H9 (cell line): ENCODE data around the gene PRR20G. TPM values are rescaled to one million over a fixed set of nuclear protein-coding genes. Genes with fewer than 3 reads are reported as not detected.

Source experiments
- DNase-seq: peaks from one replicate; pipeline ENCODE4 v3.0.0-alpha.2; 2017
- H2AFZ ChIP-seq: one replicate; pipeline ENCODE4 v1.6.1; 2013; ENCODE audit warnings: mild to moderate bottlenecking, low read length, control low read depth, moderate library complexity
- H2AK5ac ChIP-seq: 2 replicates; pipeline ENCODE4 v1.6.1; 2013; ENCODE audit warnings: low read length, control low read depth, mixed read lengths; ENCODE audit not compliant: insufficient read length
- H2BK120ac ChIP-seq: one replicate; pipeline ENCODE4 v1.6.1; 2013; ENCODE audit warnings: low read depth, mild to moderate bottlenecking, low read length, control low read depth, inconsistent platforms; ENCODE audit not compliant: poor library complexity, severe bottlenecking
- H2BK12ac ChIP-seq: 2 replicates; pipeline ENCODE4 v1.6.1; 2013; ENCODE audit warnings: low read length, control low read depth, mixed read lengths, low read depth; ENCODE audit not compliant: insufficient read length
- H2BK15ac ChIP-seq: 2 replicates; pipeline ENCODE4 v1.6.1; 2013; ENCODE audit warnings: low read depth, low read length, control low read depth
- H2BK20ac ChIP-seq: one replicate; pipeline ENCODE4 v1.6.1; 2013; ENCODE audit warnings: low read depth, mild to moderate bottlenecking, low read length, control low read depth, inconsistent platforms; ENCODE audit not compliant: poor library complexity, severe bottlenecking
- H2BK5ac ChIP-seq: 2 replicates; pipeline ENCODE4 v1.6.1; 2013; ENCODE audit warnings: low read length, control low read depth, mixed read lengths; ENCODE audit not compliant: insufficient read length
- H3K14ac ChIP-seq: 2 replicates; pipeline ENCODE4 v1.6.1; 2013; ENCODE audit warnings: low read length, control low read depth; ENCODE audit not compliant: insufficient read depth
- H3K18ac ChIP-seq: 2 replicates; pipeline ENCODE4 v1.6.1; 2013; ENCODE audit warnings: low read depth, mild to moderate bottlenecking, mixed read lengths, low read length, control low read depth; ENCODE audit not compliant: insufficient read length
- H3K23ac ChIP-seq: 2 replicates; pipeline ENCODE4 v1.6.1; 2013; ENCODE audit warnings: low read length, control low read depth, mixed read lengths, low read depth; ENCODE audit not compliant: insufficient read length
- H3K23me2 ChIP-seq: 2 replicates; pipeline ENCODE4 v1.6.1; 2013; ENCODE audit warnings: low read depth, mild to moderate bottlenecking, mixed read lengths, low read length, control low read depth; ENCODE audit not compliant: insufficient read length, poor library complexity, severe bottlenecking
- H3K27ac ChIP-seq: 2 replicates; pipeline ENCODE4 v1.5.1; 2013; ENCODE audit warnings: low read length, control low read depth, mixed read lengths, low read depth; ENCODE audit not compliant: insufficient read length
- H3K27me3 ChIP-seq: 2 replicates; pipeline ENCODE4 v1.6.1; 2013; ENCODE audit warnings: low read length, control low read depth, inconsistent platforms; ENCODE audit not compliant: insufficient read depth
- H3K4ac ChIP-seq: 2 replicates; pipeline ENCODE4 v1.6.1; 2013; ENCODE audit warnings: low read depth, mild to moderate bottlenecking, control low read depth, inconsistent platforms, low read length, moderate library complexity
- H3K4me1 ChIP-seq: 2 replicates; pipeline ENCODE4 v1.6.1; 2013; ENCODE audit warnings: low read length, control low read depth, inconsistent platforms; ENCODE audit not compliant: insufficient read depth
- H3K4me2 ChIP-seq: 2 replicates; pipeline ENCODE4 v1.6.1; 2013; ENCODE audit warnings: low read length, control low read depth, mixed read lengths; ENCODE audit not compliant: insufficient read length, insufficient read depth
- H3K56ac ChIP-seq: 2 replicates; pipeline ENCODE4 v1.6.1; 2013; ENCODE audit warnings: low read depth, mild to moderate bottlenecking, mixed read lengths, low read length, control low read depth; ENCODE audit not compliant: insufficient read length
- H3K79me1 ChIP-seq: 2 replicates; pipeline ENCODE4 v1.6.1; 2013; ENCODE audit warnings: low read depth, mild to moderate bottlenecking, moderate library complexity, low read length, control low read depth, inconsistent platforms; ENCODE audit not compliant: insufficient read depth, poor library complexity, severe bottlenecking
- H3K79me2 ChIP-seq: 2 replicates; pipeline ENCODE4 v1.6.1; 2013; ENCODE audit warnings: low read length, control low read depth, inconsistent platforms; ENCODE audit not compliant: insufficient read depth
- H3K9ac ChIP-seq: 2 replicates; pipeline ENCODE4 v1.6.1; 2013; ENCODE audit warnings: low read length, control low read depth, mixed read lengths; ENCODE audit not compliant: insufficient read length; ENCODE audit errors: extremely low read depth
- H3K9me3 ChIP-seq: one replicate; pipeline ENCODE4 v1.6.1; 2013; ENCODE audit warnings: low read depth, low read length, inconsistent platforms; ENCODE audit not compliant: control insufficient read depth
- H3T11ph ChIP-seq: one replicate; pipeline ENCODE4 v1.6.1; 2013; ENCODE audit warnings: mild to moderate bottlenecking, low read length, control low read depth, inconsistent platforms
- H4K20me1 ChIP-seq: one replicate; pipeline ENCODE4 v1.6.1; 2013; ENCODE audit not compliant: control insufficient read depth, insufficient read length, insufficient read depth
- H4K5ac ChIP-seq: 2 replicates; pipeline ENCODE4 v1.6.1; 2013; ENCODE audit warnings: low read depth, mild to moderate bottlenecking, mixed read lengths, low read length, control low read depth; ENCODE audit not compliant: insufficient read length
- H4K8ac ChIP-seq: replicated peaks from 2 replicates; pipeline ENCODE4 v1.6.1; 2013; ENCODE audit warnings: low read length, control low read depth, mixed read lengths, low read depth; ENCODE audit not compliant: insufficient read length
- H4K91ac ChIP-seq: 2 replicates; pipeline ENCODE4 v1.6.1; 2013; ENCODE audit warnings: low read depth, mild to moderate bottlenecking, moderate library complexity, mixed read lengths, low read length, control low read depth; ENCODE audit not compliant: insufficient read length
- H3K27ac Mint-ChIP-seq, 3 experiments: 2 replicates in 2 of 3; 3 replicates in 1 of 3; pipeline ENCODE4 v1.8.0; 2020 to 2021; ENCODE audit warnings: mixed read lengths in 3 of 3, mild to moderate bottlenecking in 1 of 3, moderate library complexity in 1 of 3
- H3K27me3 Mint-ChIP-seq: 2 replicates; pipeline ENCODE4 v1.8.0; 2021; ENCODE audit warnings: low read depth, mild to moderate bottlenecking, moderate library complexity, mixed read lengths
- H3K36me3 Mint-ChIP-seq, 3 experiments: 2 replicates in 2 of 3; 3 replicates in 1 of 3; pipeline ENCODE4 v1.8.0; 2020 to 2021; ENCODE audit warnings: low read depth in 3 of 3, mixed read lengths in 3 of 3; ENCODE audit not compliant: insufficient read depth in 1 of 3
- H3K4me1 Mint-ChIP-seq, 2 experiments: 2 replicates each; pipeline ENCODE4 v1.8.0; 2020; ENCODE audit warnings: mixed read lengths in 2 of 2
- H3K4me3 Mint-ChIP-seq, 2 experiments: 2 replicates in 1 of 2; 3 replicates in 1 of 2; pipeline ENCODE4 v1.8.0; 2020 to 2021; ENCODE audit warnings: mild to moderate bottlenecking in 2 of 2, mixed read lengths in 2 of 2, moderate library complexity in 1 of 2
- H3K9me3 Mint-ChIP-seq, 2 experiments: 2 replicates in 1 of 2; 3 replicates in 1 of 2; pipeline ENCODE4 v1.8.0; 2020; ENCODE audit warnings: mild to moderate bottlenecking in 2 of 2, mixed read lengths in 2 of 2, moderate library complexity in 1 of 2
- WGBS: extraction: QIAGEN DNeasy Blood & Tissue Kit; methylation state at CpG from one replicate; pipeline ENCODE4 v1.1.7; 2013; ENCODE audit warnings: missing lambda C conversion rate, low lambda C conversion rate, mixed read lengths; ENCODE audit not compliant: insufficient read length; ENCODE audit errors: extremely low coverage; 5-methylcytosine and 5-hydroxymethylcytosine counted together
- total RNA-seq: library from RNA; stranded (reverse); gene quantifications from 2 replicates; pipeline ENCODE4 v1.2.1, GENCODE V29; 2021
- TF ChIP-seq, protein P1 (sequence below): fragments of 200-600 bp; sonication (generic); conservative IDR thresholded peaks from 3 replicates; pipeline ENCODE4 v1.8.0; 2021; ENCODE audit warnings: antibody characterized with exemption, mild to moderate bottlenecking

Gene PRR20G
- total RNA-seq, 1 experiment from 2014 or later = 0.35 TPM

- Histone ChIP-seq H2BK12ac (no peak overlapping the region), H3K4me1 (no peaks in the 10 kb centered on the region), H3T11ph (no peak overlapping the region), H3K27me3 (no peaks in the 10 kb centered on the region), H3K9me3 (no peaks in the 10 kb centered on the region), H4K8ac (no peak overlapping the region), H3K4ac (no peak overlapping the region), H4K5ac (no peak overlapping the region), H3K9ac (no peak overlapping the region), H2BK15ac (no peak overlapping the region), H3K27ac (no peak overlapping the region), H4K91ac (no peak overlapping the region), H3K23me2 (no peaks in the 10 kb centered on the region), H2BK5ac (no peak overlapping the region), H3K79me2 (no peaks in the 10 kb centered on the region), H2AK5ac (no peak overlapping the region), H4K20me1 (no peaks in the 10 kb centered on the region), H3K56ac (no peak overlapping the region), H2BK120ac (no peak overlapping the region), H3K79me1 (no peaks in the 10 kb centered on the region), H3K4me2 (no peak overlapping the region), H3K18ac (no peak overlapping the region), H3K14ac (no peak overlapping the region), H3K23ac (no peak overlapping the region), H2BK20ac (no peak overlapping the region), H2AFZ (no peak overlapping the region)
- Mint-ChIP-seq H3K36me3 (peaks cover 0 to 3% (median 0%) of the 10 kb centered on the region in 3 experiments; a peak in 2 of 7 replicates), H3K4me1 (no peaks in the 10 kb centered on the region), H3K4me3 (no peak overlapping the region), H3K27ac (no peak overlapping the region), H3K27me3 (peaks cover 37% of the 10 kb centered on the region), H3K9me3 (peaks cover 28 to 33% of the 10 kb centered on the region in 2 experiments)
- TF ChIP-seq, protein P1, sequence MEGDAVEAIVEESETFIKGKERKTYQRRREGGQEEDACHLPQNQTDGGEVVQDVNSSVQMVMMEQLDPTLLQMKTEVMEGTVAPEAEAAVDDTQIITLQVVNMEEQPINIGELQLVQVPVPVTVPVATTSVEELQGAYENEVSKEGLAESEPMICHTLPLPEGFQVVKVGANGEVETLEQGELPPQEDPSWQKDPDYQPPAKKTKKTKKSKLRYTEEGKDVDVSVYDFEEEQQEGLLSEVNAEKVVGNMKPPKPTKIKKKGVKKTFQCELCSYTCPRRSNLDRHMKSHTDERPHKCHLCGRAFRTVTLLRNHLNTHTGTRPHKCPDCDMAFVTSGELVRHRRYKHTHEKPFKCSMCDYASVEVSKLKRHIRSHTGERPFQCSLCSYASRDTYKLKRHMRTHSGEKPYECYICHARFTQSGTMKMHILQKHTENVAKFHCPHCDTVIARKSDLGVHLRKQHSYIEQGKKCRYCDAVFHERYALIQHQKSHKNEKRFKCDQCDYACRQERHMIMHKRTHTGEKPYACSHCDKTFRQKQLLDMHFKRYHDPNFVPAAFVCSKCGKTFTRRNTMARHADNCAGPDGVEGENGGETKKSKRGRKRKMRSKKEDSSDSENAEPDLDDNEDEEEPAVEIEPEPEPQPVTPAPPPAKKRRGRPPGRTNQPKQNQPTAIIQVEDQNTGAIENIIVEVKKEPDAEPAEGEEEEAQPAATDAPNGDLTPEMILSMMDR = no peak
- no CpG with 5 or more reads among the region's 2 CpGs for WGBS
- no peak for DNase-seq
These were observed 41.9 kb upstream of the PRR20G start for GRCh38 chr3:127329631-127330285.
